HepG2 (cell line): ENCODE measurements around the gene EXOSC9. TPM values are rescaled to one million over a fixed set of nuclear protein-coding genes. Genes with fewer than 3 reads are reported as not detected.
A peak's percentile ranks its signal among the peaks of the same experiment; 100 is the strongest.

Experiments
- ARID5B ChIP-seq: IDR thresholded peaks from 2 replicates; pipeline ENCODE4 v1.4.0; 2020; ENCODE audit warnings: mild to moderate bottlenecking, missing genetic modification reagents
- DDIT3 ChIP-seq: sonication (generic); formaldehyde crosslinking; IDR thresholded peaks from 2 replicates; pipeline ENCODE4 v1.4.0; 2020; ENCODE audit warnings: mild to moderate bottlenecking, missing genetic modification reagents
- FOXK2 ChIP-seq: fragments of 450-650 bp; IDR thresholded peaks from 2 replicates; pipeline ENCODE4 v1.6.1; 2016
- HCFC1 ChIP-seq: fragments of 150-350 bp; IDR thresholded peaks from 2 replicates; pipeline ENCODE4 v1.6.1; 2014; ENCODE audit warnings: low read depth, low read length
- KLF9 ChIP-seq: IDR thresholded peaks from 2 replicates; pipeline ENCODE4 v1.6.1; 2016; ENCODE audit warnings: low read depth
- PAX8 ChIP-seq: sonication (generic); formaldehyde crosslinking; IDR thresholded peaks from 2 replicates; pipeline ENCODE4 v1.8.0; 2022; ENCODE audit warnings: mild to moderate bottlenecking, missing genetic modification reagents, borderline replicate concordance
- PHB2 ChIP-seq: fragments of 450-650 bp; IDR thresholded peaks from 2 replicates; pipeline ENCODE4 v1.6.1; 2018; ENCODE audit not compliant: partially characterized antibody
- SNAPC5 ChIP-seq: sonication (generic); formaldehyde crosslinking; IDR thresholded peaks from 2 replicates; pipeline ENCODE4 v1.8.1; 2023; ENCODE audit warnings: mild to moderate bottlenecking, missing genetic modification reagents, borderline replicate concordance
- ZNF260 ChIP-seq: sonication (generic); formaldehyde crosslinking; IDR thresholded peaks from 2 replicates; pipeline ENCODE4 v1.4.0; 2020; ENCODE audit warnings: missing genetic modification reagents, low read depth, mild to moderate bottlenecking, borderline replicate concordance
- ZNF282 ChIP-seq: fragments of 450-650 bp; IDR thresholded peaks from 2 replicates; pipeline ENCODE4 v1.6.1; 2018; ENCODE audit not compliant: partially characterized antibody
- ZNF317 ChIP-seq: sonication (generic); formaldehyde crosslinking; IDR thresholded peaks from 2 replicates; pipeline ENCODE4 v1.5.0; 2020; ENCODE audit warnings: mild to moderate bottlenecking, missing genetic modification reagents
- ZNF343 ChIP-seq: sonication (generic); formaldehyde crosslinking; IDR thresholded peaks from 2 replicates; pipeline ENCODE4 v1.4.0; 2020; ENCODE audit warnings: mild to moderate bottlenecking, missing genetic modification reagents
- ZNF414 ChIP-seq: sonication (generic); formaldehyde crosslinking; IDR thresholded peaks from 2 replicates; pipeline ENCODE4 v1.5.0; 2020; ENCODE audit warnings: missing genetic modification reagents
- ZNF468 ChIP-seq: sonication (generic); formaldehyde crosslinking; IDR thresholded peaks from 2 replicates; pipeline ENCODE4 v1.8.0; 2022; ENCODE audit warnings: mild to moderate bottlenecking, moderate library complexity, missing genetic modification reagents
- ZNF761 ChIP-seq: sonication (generic); formaldehyde crosslinking; conservative IDR thresholded peaks from 2 replicates; pipeline ENCODE4 v1.4.0; 2020; ENCODE audit warnings: mild to moderate bottlenecking, missing genetic modification reagents
- ZNF770 ChIP-seq: sonication (generic); formaldehyde crosslinking; IDR thresholded peaks from 2 replicates; pipeline ENCODE4 v1.5.0; 2020; ENCODE audit warnings: mild to moderate bottlenecking, missing genetic modification reagents
- ZSCAN9 ChIP-seq: IDR thresholded peaks from 2 replicates; pipeline ENCODE4 v1.6.1; 2016; ENCODE audit warnings: borderline replicate concordance
- polyA plus RNA-seq, 8 experiments: library from polyadenylated mRNA; depleted of rRNA in 3 of 8; stranded (reverse) in 7 of 8; unstranded in 1 of 8; fragments of >200 nt; fragmentation: Illumina TruSeq in 4 of 8; extraction: Trizol in 4 of 8; gene quantifications; 2 replicates each; pipeline versions ENCODE4 v1.2.1 to v1.2.3, GENCODE V29; 2011 to 2016; ENCODE audit warnings: low read depth in 4 of 8, missing spikeins in 1 of 8, mixed read lengths in 1 of 8; ENCODE audit not compliant: insufficient read depth in 1 of 8
- total RNA-seq, 5 experiments: library from RNA; depleted of rRNA; stranded (reverse); fragments of >200 nt; fragmentation: Illumina TruSeq; extraction: Trizol; gene quantifications; 2 replicates each; pipeline ENCODE4 v1.2.3, GENCODE V29; 2016; ENCODE audit warnings: low read depth in 1 of 5
- TF ChIP-seq, protein P1 (sequence below): sonication (generic); formaldehyde crosslinking; IDR thresholded peaks from 2 replicates; pipeline ENCODE4 v1.4.0; 2020; ENCODE audit warnings: mild to moderate bottlenecking, low read depth, missing genetic modification reagents
- TF ChIP-seq, protein P2 (sequence below): sonication (generic); formaldehyde crosslinking; IDR thresholded peaks from 2 replicates; pipeline ENCODE4 v1.4.0; 2020; ENCODE audit warnings: missing genetic modification reagents, borderline replicate concordance

EXOSC9 gene
- total and polyA plus RNA-seq, 2 of the 13 experiments (the other 11 are each of a cell fraction or from before 2014, with no cell fraction given): 26.0 to 48.0 TPM

DNA sequence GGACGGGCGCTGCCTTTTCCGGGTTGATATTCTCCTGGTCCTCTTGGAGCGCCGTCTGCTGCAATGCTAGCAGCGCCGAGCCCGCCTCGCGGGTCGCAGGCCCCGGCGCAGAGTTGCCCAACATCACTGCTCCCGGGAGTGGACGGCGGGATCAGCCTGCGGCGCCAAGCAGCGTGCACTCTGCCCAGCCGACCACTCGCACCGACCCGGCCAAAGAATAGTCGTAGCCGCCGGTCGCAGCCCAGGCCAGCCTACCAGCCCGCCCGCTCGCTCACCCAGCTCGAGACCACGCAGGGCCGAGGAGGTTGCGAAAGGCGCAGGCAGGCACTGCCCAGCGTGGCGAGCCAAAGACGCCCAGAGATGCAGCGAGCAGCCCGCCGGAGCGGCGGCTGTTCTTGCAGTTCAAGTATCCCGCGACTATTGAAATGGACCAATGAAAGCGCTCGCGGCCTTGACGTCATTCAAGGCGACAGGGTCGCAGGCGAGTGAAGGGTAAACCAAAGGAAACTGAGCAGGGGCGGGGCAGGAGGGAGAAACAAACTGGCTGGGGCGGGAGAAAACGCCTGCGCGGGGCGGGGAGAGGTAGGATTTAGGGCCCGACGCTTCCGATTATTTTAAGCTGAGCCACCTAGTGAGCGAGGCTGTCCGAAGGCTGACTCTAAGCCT, 22.5 kb downstream of the EXOSC9 start, which contains the start of gene CCNA2 (continued):
- TF ChIP-seq ZSCAN9 (CRISPR knock-in tag): no peak
- TF ChIP-seq ZNF282: no peak
- no peak for TF ChIP-seq PAX8
- no peak for TF ChIP-seq ZNF468 (CRISPR knock-in tag)
- TF ChIP-seq, protein P1, sequence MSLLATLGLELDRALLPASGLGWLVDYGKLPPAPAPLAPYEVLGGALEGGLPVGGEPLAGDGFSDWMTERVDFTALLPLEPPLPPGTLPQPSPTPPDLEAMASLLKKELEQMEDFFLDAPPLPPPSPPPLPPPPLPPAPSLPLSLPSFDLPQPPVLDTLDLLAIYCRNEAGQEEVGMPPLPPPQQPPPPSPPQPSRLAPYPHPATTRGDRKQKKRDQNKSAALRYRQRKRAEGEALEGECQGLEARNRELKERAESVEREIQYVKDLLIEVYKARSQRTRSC (CRISPR knock-in tag): no peak
- no peak for TF ChIP-seq ZNF770
- TF ChIP-seq HCFC1: peak; percentile 53; the same call in 1 of the 2 replicates
- no peak for TF ChIP-seq ZNF414 (CRISPR knock-in tag)
- TF ChIP-seq FOXK2: no peak
- no peak for TF ChIP-seq SNAPC5 (CRISPR knock-in tag)
- TF ChIP-seq DDIT3: no peak
- peak; percentile 31; the same call in 1 of the 2 replicates for TF ChIP-seq ARID5B (CRISPR knock-in tag)
- no peak; the same call in 1 of the 2 replicates for TF ChIP-seq ZNF761 (CRISPR knock-in tag)
- TF ChIP-seq ZNF343: no peak
- TF ChIP-seq ZNF260: no peak
- no peak for TF ChIP-seq ZNF317
- no peak for TF ChIP-seq PHB2
- TF ChIP-seq, protein P2, sequence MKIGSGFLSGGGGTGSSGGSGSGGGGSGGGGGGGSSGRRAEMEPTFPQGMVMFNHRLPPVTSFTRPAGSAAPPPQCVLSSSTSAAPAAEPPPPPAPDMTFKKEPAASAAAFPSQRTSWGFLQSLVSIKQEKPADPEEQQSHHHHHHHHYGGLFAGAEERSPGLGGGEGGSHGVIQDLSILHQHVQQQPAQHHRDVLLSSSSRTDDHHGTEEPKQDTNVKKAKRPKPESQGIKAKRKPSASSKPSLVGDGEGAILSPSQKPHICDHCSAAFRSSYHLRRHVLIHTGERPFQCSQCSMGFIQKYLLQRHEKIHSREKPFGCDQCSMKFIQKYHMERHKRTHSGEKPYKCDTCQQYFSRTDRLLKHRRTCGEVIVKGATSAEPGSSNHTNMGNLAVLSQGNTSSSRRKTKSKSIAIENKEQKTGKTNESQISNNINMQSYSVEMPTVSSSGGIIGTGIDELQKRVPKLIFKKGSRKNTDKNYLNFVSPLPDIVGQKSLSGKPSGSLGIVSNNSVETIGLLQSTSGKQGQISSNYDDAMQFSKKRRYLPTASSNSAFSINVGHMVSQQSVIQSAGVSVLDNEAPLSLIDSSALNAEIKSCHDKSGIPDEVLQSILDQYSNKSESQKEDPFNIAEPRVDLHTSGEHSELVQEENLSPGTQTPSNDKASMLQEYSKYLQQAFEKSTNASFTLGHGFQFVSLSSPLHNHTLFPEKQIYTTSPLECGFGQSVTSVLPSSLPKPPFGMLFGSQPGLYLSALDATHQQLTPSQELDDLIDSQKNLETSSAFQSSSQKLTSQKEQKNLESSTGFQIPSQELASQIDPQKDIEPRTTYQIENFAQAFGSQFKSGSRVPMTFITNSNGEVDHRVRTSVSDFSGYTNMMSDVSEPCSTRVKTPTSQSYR (CRISPR knock-in tag): no peak
- 0 out of 2 replicates have a peak, but pooled peaks have one; percentile 37 for TF ChIP-seq KLF9 (CRISPR knock-in tag)
